ENCODE data around the gene USH1G. TPM values are rescaled to one million over a fixed set of nuclear protein-coding genes. Genes with fewer than 3 reads are reported as not detected.
A peak's percentile ranks its signal among the peaks of the same experiment; 100 is the strongest.

USH1G gene
- total RNA-seq, 1 experiment from 2014 or later, result 0.48 TPM

DNA sequence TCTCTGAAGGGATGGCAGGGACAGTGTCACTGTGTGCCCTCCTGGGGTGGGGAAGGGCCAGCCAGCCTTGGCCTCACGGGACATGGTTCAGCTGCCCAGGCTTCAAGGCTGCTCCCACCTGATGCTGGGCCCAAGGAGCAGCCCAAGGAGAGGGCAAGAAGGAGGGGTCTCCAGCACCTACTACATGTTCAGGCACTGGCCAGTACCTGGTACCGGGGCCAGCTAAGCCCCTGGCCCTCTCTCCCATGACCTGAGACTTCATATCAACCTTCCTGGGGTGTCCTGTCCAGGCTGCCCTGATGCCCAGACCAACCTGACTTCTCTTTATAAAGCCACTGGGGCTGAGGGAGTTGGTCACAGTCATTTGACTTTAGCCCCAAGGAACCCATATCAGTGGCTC, 1.3 kb downstream of the USH1G start:
- peaks cover 6% of the 10 kb centered on the region; the same call in 1 of the 2 replicates for H3K4me1 ChIP-seq
- no peak for DNase-seq
- H3K27me3 ChIP-seq (replicated peaks; ENCODE audit: control insufficient read depth, insufficient read depth, low read length), result peaks cover 1% of the 10 kb centered on the region; the same call in 1 of the 2 replicates
- H3K9me3 Mint-ChIP-seq (ENCODE audit: unreplicated experiment), result no peaks in the 10 kb centered on the region
- ChIA-PET POLR2A (interaction anchor here (0.9 kb wide), 1 partner anchor 91 kb away, joined by 3 read pairs; the partner anchor contains the start of gene MRPL58), CTCF (interaction anchor here (0.7 to 1.3 kb wide), 3 partner anchors 39 to 91 kb away, joined by 3 to 4 read pairs (median 3); partner anchors contain the start of gene MRPL58)
- H3K4me1 Mint-ChIP-seq (ENCODE audit: low read depth, unreplicated experiment), result no peaks in the 10 kb centered on the region
- H3K36me3 Mint-ChIP-seq (ENCODE audit: insufficient read depth, unreplicated experiment), result no peaks in the 10 kb centered on the region
- H3K27ac Mint-ChIP-seq (ENCODE audit: unreplicated experiment), result no peak overlapping the region
- TF ChIP-seq, protein P1, sequence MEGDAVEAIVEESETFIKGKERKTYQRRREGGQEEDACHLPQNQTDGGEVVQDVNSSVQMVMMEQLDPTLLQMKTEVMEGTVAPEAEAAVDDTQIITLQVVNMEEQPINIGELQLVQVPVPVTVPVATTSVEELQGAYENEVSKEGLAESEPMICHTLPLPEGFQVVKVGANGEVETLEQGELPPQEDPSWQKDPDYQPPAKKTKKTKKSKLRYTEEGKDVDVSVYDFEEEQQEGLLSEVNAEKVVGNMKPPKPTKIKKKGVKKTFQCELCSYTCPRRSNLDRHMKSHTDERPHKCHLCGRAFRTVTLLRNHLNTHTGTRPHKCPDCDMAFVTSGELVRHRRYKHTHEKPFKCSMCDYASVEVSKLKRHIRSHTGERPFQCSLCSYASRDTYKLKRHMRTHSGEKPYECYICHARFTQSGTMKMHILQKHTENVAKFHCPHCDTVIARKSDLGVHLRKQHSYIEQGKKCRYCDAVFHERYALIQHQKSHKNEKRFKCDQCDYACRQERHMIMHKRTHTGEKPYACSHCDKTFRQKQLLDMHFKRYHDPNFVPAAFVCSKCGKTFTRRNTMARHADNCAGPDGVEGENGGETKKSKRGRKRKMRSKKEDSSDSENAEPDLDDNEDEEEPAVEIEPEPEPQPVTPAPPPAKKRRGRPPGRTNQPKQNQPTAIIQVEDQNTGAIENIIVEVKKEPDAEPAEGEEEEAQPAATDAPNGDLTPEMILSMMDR (IDR thresholded peaks at IDR 0.05; ENCODE audit: insufficient read depth in 1 of 2, low read depth in 1 of 2, low read length in 1 of 2, severe bottlenecking in 1 of 2, unreplicated experiment in 1 of 2), result no peak
- no peaks in the 10 kb centered on the region for H3K9me3 ChIP-seq
- no peak overlapping the region for H3K4me3 ChIP-seq (ENCODE audit: low read depth, low read length)
- BruUV-seq (replicated peaks), result no TSS peak
- no peak overlapping the region for H3K4me3 Mint-ChIP-seq (ENCODE audit: unreplicated experiment)
- intact Hi-C loops (cut with micrococcal nuclease; ENCODE audit: unreplicated experiment), result no loop called here
- no peaks in the 10 kb centered on the region for H3K36me3 ChIP-seq (ENCODE audit: control insufficient read depth, insufficient read depth, low read length)
- H3K27me3 Mint-ChIP-seq (ENCODE audit: insufficient read depth, unreplicated experiment), result peaks cover 18% of the 10 kb centered on the region

DNA sequence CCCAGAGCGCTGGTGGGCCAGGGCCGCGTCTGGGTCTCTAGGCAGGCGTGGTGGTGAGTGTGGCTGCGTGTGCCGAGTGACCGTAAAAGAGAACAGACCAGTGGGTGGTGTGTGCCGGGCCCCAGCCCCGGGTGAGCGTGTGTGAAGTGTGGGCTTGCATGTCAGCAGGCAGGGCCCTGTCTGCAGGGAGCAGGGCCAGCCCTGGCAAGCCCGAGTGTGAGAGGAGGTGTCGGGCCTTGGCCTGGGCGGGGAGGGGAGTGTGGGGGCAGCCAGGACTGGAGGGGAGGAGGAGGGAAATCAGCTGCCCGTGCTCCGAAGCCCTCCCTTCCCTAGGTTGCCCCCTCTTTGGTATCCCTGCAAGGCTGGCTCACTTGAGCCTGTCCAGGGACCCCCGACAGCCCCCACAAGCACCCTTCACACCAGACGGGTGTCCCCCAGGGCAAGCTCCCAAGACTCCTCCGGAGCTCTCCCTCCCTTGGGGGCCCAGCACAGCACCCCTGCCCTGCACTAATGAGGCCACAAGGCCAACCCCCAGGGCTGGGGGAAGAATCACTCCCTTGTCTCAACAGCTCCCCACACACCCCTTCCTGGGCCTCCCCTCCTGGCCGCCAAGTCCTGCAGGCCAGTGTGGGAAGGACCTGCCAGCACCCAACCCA, 1.9 kb downstream of the USH1G start:
- no peak overlapping the region for H3K4me3 Mint-ChIP-seq (ENCODE audit: unreplicated experiment)
- no peak overlapping the region for H3K4me3 ChIP-seq (ENCODE audit: low read depth, low read length)
- POLR2A ChIA-PET, result interaction anchor here (0.9 kb wide), 1 partner anchor 91 kb away, joined by 3 read pairs; the partner anchor contains the start of gene MRPL58
- DNase-seq, result no peak
- TF ChIP-seq, protein P1 (IDR thresholded peaks at IDR 0.05; ENCODE audit: insufficient read depth in 1 of 2, low read depth in 1 of 2, low read length in 1 of 2, severe bottlenecking in 1 of 2, unreplicated experiment in 1 of 2), result no peak
- H3K36me3 Mint-ChIP-seq (ENCODE audit: insufficient read depth, unreplicated experiment), result no peaks in the 10 kb centered on the region
- H3K9me3 ChIP-seq, result no peaks in the 10 kb centered on the region
- peaks cover 6% of the 10 kb centered on the region; the same call in 1 of the 2 replicates for H3K4me1 ChIP-seq
- CTCF ChIA-PET, result interaction anchor here (0.7 to 2.3 kb wide), 5 partner anchors 36 to 92 kb away, joined by 3 to 10 read pairs (median 3); partner anchors contain the start of gene MRPL58
- H3K4me1 Mint-ChIP-seq (ENCODE audit: low read depth, unreplicated experiment), result no peaks in the 10 kb centered on the region
- peaks cover 16% of the 10 kb centered on the region for H3K27me3 Mint-ChIP-seq (ENCODE audit: insufficient read depth, unreplicated experiment)
- H3K27me3 ChIP-seq (replicated peaks; ENCODE audit: control insufficient read depth, insufficient read depth, low read length), result peaks cover 1% of the 10 kb centered on the region; the same call in 1 of the 2 replicates
- intact Hi-C loops (cut with micrococcal nuclease; ENCODE audit: unreplicated experiment), result no loop called here
- H3K36me3 ChIP-seq (ENCODE audit: control insufficient read depth, insufficient read depth, low read length), result no peaks in the 10 kb centered on the region
- no peak overlapping the region for H3K27ac Mint-ChIP-seq (ENCODE audit: unreplicated experiment)
- H3K9me3 Mint-ChIP-seq (ENCODE audit: unreplicated experiment), result no peaks in the 10 kb centered on the region
- no TSS peak for BruUV-seq (replicated peaks)

DNA sequence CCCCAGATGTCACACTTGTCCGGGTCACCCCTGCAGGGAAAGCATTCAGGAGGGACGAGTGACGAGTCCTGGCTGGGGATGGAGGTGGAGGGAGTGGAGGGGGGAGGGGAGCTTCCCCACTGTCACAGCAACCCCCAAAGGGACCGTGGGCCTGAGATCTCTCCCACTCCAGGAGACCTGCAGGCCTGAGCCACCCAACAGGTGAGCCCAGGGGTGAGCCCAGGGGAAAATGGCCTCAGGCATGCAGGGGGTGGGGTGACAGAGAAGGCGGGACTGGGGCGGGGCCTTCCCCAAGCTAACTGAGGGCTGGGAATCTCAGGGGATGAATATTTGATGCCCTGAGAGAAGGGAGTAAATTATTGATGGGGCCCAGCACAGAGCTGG, 2.4 kb downstream of the USH1G start:
- Mint-ChIP-seq H3K27me3 (ENCODE audit: insufficient read depth, unreplicated experiment) (peaks cover 14% of the 10 kb centered on the region), H3K4me3 (ENCODE audit: unreplicated experiment) (no peak overlapping the region), H3K9me3 (ENCODE audit: unreplicated experiment) (no peaks in the 10 kb centered on the region), H3K27ac (ENCODE audit: unreplicated experiment) (no peak overlapping the region), H3K4me1 (ENCODE audit: low read depth, unreplicated experiment) (no peaks in the 10 kb centered on the region), H3K36me3 (ENCODE audit: insufficient read depth, unreplicated experiment) (no peaks in the 10 kb centered on the region)
- H3K36me3 ChIP-seq (ENCODE audit: control insufficient read depth, insufficient read depth, low read length), result no peaks in the 10 kb centered on the region
- intact Hi-C loops (cut with micrococcal nuclease; ENCODE audit: unreplicated experiment), result no loop called here
- H3K27me3 ChIP-seq (replicated peaks; ENCODE audit: control insufficient read depth, insufficient read depth, low read length), result peaks cover 1% of the 10 kb centered on the region; the same call in 1 of the 2 replicates
- peaks cover 6% of the 10 kb centered on the region; the same call in 1 of the 2 replicates for H3K4me1 ChIP-seq
- ChIA-PET POLR2A (interaction anchor here (0.9 kb wide), 1 partner anchor 92 kb away, joined by 3 read pairs; the partner anchor contains the start of gene MRPL58), CTCF (interaction anchor here (0.8 to 2.3 kb wide), 3 partner anchors 37 to 40 kb away, joined by 3 to 10 read pairs (median 3); no protein-coding TSS in a partner anchor)
- DNase-seq, result peak in 1 of 2 experiments; percentile 47
- BruUV-seq (replicated peaks), result no TSS peak
- H3K9me3 ChIP-seq, result no peaks in the 10 kb centered on the region
- TF ChIP-seq, protein P1 (IDR thresholded peaks at IDR 0.05; ENCODE audit: insufficient read depth in 1 of 2, low read depth in 1 of 2, low read length in 1 of 2, severe bottlenecking in 1 of 2, unreplicated experiment in 1 of 2), result no peak
- no peak overlapping the region for H3K4me3 ChIP-seq (ENCODE audit: low read depth, low read length)

Measured in Caco-2 (cell line).